Activated naive CD8-positive, alpha-beta T cell treated with anti-CD3 and anti-CD28 coated beads for 36 hours (primary cell): Measurements from ENCODE around the gene GTF3A. TPM values are rescaled to one million over a fixed set of nuclear protein-coding genes. Genes with fewer than 3 reads are reported as not detected.

Experiments
- DNase-seq: peaks from one replicate; pipeline ENCODE4 v3.0.0; 2021
- H3K27ac Mint-ChIP-seq: one replicate; pipeline ENCODE4 v1.8.0; 2022; ENCODE audit warnings: mild to moderate bottlenecking, moderate library complexity, mixed read lengths
- H3K27me3 Mint-ChIP-seq: one replicate; pipeline ENCODE4 v1.8.0; 2022; ENCODE audit warnings: mild to moderate bottlenecking, mixed read lengths
- H3K36me3 Mint-ChIP-seq: one replicate; pipeline ENCODE4 v1.8.0; 2021; ENCODE audit warnings: mild to moderate bottlenecking, mixed read lengths
- H3K4me1 Mint-ChIP-seq: one replicate; pipeline ENCODE4 v1.8.0; 2021; ENCODE audit warnings: mixed read lengths
- H3K4me3 Mint-ChIP-seq: one replicate; pipeline ENCODE4 v1.8.0; 2022; ENCODE audit warnings: mild to moderate bottlenecking, moderate library complexity, mixed read lengths
- H3K9me3 Mint-ChIP-seq: one replicate; pipeline ENCODE4 v1.8.0; 2022; ENCODE audit warnings: mixed read lengths
- total RNA-seq, 2 experiments: library from RNA; stranded (reverse); gene quantifications; one replicate each; pipeline ENCODE4 v1.2.3, GENCODE V29; 2021

GTF3A gene
- total RNA-seq, 2 experiments from 2014 or later, result 284 to 285 TPM

DNA sequence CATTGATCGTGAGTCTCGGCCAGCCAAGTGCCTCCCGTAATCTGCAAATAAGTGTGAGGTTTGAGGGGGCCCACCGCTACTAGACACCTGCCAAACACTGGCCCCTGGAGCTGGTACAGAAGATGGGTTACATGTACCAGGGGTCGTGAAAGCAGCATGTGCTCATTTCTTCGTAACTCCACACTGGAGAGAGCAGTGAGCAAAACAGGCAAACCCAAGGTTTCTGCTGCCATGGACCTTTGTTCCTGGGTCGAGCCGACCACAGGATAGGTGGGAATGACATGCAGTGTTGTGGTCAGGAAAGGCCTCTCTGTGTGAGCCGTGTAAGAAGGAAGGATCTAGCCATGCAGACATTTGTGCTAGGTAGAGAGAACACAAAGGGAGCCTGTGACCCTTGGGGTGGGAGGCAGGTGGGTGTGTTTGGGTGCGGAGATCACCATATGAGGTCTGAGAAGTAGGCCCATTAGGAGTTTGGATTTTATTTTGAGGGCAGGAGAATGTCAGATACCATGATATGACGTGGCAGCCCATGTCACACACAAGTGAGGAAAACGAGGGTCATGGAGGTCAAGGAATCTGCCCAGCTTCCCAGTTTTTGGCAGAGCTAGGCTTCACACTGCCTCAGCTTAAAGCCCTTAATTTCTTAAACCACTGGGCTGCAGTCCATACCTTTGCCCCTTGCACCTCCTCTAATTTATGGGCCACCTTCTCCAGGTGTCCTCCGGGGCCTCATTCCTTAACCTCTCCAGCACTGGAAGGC lies 919 bp downstream of the GTF3A start:
- peak; percentile 36 for DNase-seq
- Mint-ChIP-seq H3K9me3 (no peaks in the 10 kb centered on the region), H3K4me1 (peaks cover 30% of the 10 kb centered on the region), H3K4me3 (peak overlapping the region; percentile 95), H3K36me3 (peaks cover 36% of the 10 kb centered on the region), H3K27ac (peak overlapping the region; percentile 95), H3K27me3 (no peaks in the 10 kb centered on the region)

DNA sequence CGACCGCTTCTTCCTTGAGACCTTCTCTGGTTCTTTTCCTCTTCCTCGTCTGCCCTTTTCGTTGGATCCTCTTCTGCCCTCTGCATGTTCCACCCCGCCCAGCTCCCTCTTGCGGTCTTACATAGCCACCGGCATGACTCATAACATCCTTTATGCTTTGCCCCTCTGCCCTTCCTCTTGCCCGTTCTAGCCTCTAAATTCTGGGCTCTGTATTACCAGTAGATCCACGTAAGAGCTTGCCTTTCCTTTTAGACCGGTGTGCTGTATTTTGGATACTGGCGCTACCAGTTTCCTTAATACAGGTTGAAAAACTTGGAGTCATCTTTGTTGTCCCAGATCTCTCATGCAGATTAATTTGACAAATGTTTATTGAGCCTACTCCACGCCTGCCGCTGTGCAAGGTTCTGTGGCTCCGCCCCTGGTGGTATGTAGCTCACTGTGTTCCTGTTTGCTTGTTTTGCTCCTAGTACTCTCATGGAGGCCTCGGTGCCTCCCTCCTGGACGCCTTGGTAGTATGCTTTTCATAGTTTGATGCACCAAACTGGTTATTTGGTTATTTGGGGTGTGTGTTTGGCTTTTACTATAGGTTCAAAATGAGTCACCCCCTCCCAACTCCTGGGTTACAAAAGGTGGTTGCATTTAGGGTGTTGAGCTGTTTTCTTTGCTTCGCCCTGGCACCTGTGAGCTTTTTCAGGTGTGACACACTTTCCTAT lies 1.7 kb downstream of the GTF3A start:
- peaks cover 37% of the 10 kb centered on the region for H3K4me1 Mint-ChIP-seq
- peak overlapping the region; percentile 95 for H3K27ac Mint-ChIP-seq
- peaks cover 44% of the 10 kb centered on the region for H3K36me3 Mint-ChIP-seq
- peak overlapping the region; percentile 95 for H3K4me3 Mint-ChIP-seq
- DNase-seq, result peak; percentile 71
- H3K9me3 Mint-ChIP-seq, result no peaks in the 10 kb centered on the region
- H3K27me3 Mint-ChIP-seq, result no peaks in the 10 kb centered on the region

DNA sequence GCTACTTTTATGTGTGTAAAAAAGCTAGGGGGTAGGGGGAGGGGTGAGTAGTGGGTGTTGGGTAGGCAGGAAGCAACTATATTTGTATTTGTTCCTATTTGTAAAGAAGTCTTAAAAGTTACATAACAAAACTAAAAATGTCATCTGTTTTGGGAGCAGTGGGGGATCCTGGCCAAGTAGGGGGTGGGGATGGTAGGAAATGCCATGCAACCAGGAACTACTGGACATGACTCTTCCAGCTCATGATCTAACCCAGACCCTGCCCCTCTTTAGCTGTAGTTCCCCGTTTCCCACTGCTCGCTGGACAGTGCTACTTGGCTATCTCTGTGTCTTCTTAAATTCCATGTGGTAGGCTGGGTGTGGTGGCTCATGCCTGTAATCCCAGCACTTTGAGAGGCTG lies 3.2 kb downstream of the GTF3A start:
- H3K9me3 Mint-ChIP-seq, result no peaks in the 10 kb centered on the region
- peaks cover 50% of the 10 kb centered on the region for H3K4me1 Mint-ChIP-seq
- peak overlapping the region; percentile 95 for H3K4me3 Mint-ChIP-seq
- DNase-seq, result no peak
- peaks cover 55% of the 10 kb centered on the region for H3K36me3 Mint-ChIP-seq
- no peaks in the 10 kb centered on the region for H3K27me3 Mint-ChIP-seq
- peak overlapping the region; percentile 95 for H3K27ac Mint-ChIP-seq

DNA sequence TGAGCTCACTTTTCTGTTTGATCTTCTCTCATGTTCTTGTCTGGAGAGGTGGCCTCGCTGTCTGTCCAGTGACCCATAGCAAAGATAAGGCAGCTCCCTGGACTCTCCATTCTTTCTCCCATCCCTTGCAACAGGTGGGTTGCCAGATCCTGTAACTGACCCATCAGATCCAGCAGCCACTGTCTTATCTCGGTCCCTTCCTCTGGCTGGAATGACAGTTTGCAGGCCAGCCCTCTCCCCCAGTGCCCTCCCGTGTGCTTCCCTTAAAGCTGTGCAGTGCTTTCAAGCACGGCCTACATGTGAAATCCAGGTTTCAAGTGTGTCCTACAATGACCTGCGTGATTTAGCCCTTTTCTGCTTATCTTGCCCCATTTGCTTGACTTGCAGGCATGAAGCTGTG lies 3.7 kb downstream of the GTF3A start:
- Mint-ChIP-seq H3K36me3 (peaks cover 59% of the 10 kb centered on the region), H3K9me3 (no peaks in the 10 kb centered on the region), H3K4me3 (peak overlapping the region; percentile 32), H3K4me1 (peaks cover 53% of the 10 kb centered on the region), H3K27ac (peak overlapping the region; percentile 75), H3K27me3 (no peaks in the 10 kb centered on the region)
- no peak for DNase-seq

DNA sequence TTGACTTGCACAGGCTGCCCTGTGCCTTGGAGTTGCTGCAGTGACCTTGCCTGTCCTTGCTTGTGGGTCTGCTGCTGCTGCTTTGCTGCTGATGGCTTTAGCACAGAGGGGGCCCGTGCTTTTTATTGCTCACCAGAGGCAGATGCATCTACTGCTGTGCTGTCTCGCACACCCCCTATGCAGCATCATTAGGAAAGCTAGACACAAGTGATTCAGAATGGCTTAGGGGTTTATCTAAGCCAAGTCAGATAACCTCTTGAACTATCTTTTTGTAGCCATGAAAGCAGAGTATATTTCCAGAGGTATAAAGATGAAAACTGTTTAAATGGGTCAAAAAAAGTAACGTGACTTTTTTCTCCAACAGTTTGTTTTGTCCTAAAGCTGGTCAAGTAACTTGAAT lies 7.8 kb downstream of the GTF3A start:
- no peak overlapping the region for H3K4me3 Mint-ChIP-seq
- DNase-seq, result no peak
- H3K36me3 Mint-ChIP-seq, result peaks cover 48% of the 10 kb centered on the region
- H3K27me3 Mint-ChIP-seq, result no peaks in the 10 kb centered on the region
- peaks cover 42% of the 10 kb centered on the region for H3K4me1 Mint-ChIP-seq
- H3K27ac Mint-ChIP-seq, result peak overlapping the region; percentile 74
- H3K9me3 Mint-ChIP-seq, result no peaks in the 10 kb centered on the region

DNA sequence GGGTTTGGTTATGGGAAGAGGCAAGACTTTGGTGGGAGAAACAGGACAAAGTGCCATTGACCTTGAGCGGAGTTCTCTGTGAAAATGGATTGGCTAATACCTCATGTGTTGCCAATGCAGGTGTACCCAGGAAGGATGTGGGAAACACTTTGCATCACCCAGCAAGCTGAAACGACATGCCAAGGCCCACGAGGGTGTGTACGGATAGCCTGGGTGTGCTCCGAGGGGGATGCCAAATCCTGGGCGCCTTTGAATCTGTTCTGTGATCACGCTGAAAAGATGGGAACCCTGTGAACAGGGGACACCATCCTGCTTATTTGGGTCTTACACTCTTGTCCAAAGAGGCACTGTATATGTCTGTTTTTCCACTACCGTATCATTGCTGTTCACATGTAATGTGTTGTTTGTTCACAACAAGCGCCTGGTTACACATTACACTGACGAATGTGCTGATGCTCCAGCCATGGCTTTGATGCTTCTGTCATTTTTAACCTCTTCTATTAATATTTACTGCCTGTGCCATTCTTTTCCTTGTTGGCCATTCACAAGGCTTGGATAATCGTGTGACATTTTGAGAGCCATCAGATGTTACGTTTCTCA lies 8.3 kb downstream of the GTF3A start:
- no peak for DNase-seq
- no peak overlapping the region for H3K4me3 Mint-ChIP-seq
- H3K4me1 Mint-ChIP-seq, result peaks cover 38% of the 10 kb centered on the region
- H3K36me3 Mint-ChIP-seq, result peaks cover 47% of the 10 kb centered on the region
- no peaks in the 10 kb centered on the region for H3K27me3 Mint-ChIP-seq
- H3K9me3 Mint-ChIP-seq, result no peaks in the 10 kb centered on the region
- H3K27ac Mint-ChIP-seq, result peak overlapping the region; percentile 74

DNA sequence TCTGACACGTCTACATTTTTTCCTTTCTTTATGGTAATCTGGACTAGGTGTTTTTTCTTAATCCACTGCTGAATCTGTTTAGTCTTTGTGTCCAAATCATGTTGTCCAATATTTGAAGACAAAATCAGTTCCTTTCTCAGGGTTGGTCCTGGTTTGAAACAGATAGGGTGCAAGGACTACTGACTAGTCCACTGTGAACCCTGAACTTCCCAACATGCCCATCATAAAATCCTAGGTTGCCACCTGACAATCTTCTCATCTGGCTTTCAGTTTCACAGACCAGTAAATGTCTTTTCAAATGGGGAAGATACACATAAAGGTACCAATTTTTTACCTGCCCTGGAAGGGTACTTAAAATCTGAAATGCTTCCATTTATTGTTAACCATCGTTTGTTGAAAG lies 12.7 kb downstream of the GTF3A start:
- H3K27me3 Mint-ChIP-seq, result no peaks in the 10 kb centered on the region
- no peak for DNase-seq
- H3K4me1 Mint-ChIP-seq, result peaks cover 38% of the 10 kb centered on the region
- H3K27ac Mint-ChIP-seq, result no peak overlapping the region
- no peaks in the 10 kb centered on the region for H3K9me3 Mint-ChIP-seq
- H3K36me3 Mint-ChIP-seq, result peaks cover 34% of the 10 kb centered on the region
- no peak overlapping the region for H3K4me3 Mint-ChIP-seq

DNA sequence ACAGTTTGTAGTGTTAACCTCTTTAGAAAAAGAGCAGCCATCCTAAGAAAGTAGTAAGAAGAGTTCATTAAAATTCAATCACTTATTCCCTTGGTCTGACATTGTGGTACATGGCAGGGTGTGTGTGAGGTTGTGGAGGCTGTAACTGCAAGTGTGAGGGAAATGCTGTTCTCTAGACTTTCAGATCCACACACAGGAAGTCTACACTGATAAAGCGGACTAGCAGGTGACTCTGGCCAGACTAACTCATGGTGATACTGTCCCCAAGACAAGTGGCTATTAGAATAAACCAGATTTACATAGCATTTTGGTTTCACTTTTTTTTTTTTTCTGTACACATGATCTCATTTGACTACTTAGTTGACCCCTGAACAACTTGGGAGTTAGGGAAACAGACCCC lies 16.0 kb downstream of the GTF3A start:
- H3K9me3 Mint-ChIP-seq, result no peaks in the 10 kb centered on the region
- no peak for DNase-seq
- no peaks in the 10 kb centered on the region for H3K27me3 Mint-ChIP-seq
- peaks cover 25% of the 10 kb centered on the region for H3K36me3 Mint-ChIP-seq
- H3K27ac Mint-ChIP-seq, result no peak overlapping the region
- H3K4me1 Mint-ChIP-seq, result peaks cover 37% of the 10 kb centered on the region
- H3K4me3 Mint-ChIP-seq, result no peak overlapping the region

DNA sequence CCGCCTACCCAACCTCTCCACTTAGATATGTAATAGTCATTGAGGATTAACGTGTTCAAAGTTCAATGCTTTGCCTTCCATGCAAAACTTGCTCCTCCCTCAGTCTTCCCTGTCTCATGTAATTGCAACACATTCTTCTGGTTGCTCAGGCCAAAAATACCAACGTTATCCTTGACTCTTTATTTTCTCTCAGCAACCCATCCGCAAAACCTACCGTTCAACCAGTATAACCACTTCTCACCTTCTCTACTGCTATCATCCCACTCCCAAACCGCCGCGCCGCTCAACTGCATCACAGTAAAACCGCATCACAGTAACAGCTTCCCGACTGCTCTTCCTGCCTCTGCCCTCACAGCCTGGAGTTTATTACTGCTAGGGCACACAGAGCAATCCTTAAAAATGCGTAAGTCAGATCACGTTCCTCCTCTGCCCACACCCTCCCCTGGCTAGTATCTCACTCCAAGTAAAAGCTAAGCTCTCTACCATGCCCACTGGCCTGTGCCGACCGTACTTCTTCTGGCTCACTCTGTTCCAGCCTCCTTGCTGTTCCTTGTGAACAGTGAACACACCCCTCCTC lies 17.7 kb downstream of the GTF3A start:
- Mint-ChIP-seq H3K4me3 (peak overlapping the region; percentile 40), H3K27ac (peak overlapping the region; percentile 60), H3K4me1 (peaks cover 48% of the 10 kb centered on the region), H3K36me3 (peaks cover 23% of the 10 kb centered on the region), H3K9me3 (no peaks in the 10 kb centered on the region), H3K27me3 (no peaks in the 10 kb centered on the region)
- DNase-seq, result peak; percentile 12

DNA sequence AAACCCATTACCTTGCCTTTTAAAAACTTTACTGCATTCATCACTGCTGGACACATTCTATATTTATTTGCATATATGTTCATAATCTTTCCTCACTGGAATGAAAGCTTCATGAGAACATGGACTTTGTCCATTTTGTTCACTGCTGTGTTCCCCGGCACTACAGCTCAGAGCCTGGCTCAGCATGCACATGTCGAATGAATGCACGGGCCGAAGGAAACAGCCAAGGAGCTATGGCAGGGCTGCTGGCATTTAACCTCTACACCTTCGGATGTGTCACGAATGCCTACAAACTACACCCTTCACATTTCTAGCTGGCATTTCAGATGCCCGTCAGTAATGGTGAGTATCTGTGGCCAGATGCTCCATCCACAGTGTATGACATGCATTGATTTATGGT lies 18.4 kb downstream of the GTF3A start:
- no peak for DNase-seq
- peaks cover 18% of the 10 kb centered on the region for H3K36me3 Mint-ChIP-seq
- peak overlapping the region; percentile 40 for H3K4me3 Mint-ChIP-seq
- H3K27ac Mint-ChIP-seq, result peak overlapping the region; percentile 60
- peaks cover 53% of the 10 kb centered on the region for H3K4me1 Mint-ChIP-seq
- H3K27me3 Mint-ChIP-seq, result no peaks in the 10 kb centered on the region
- no peaks in the 10 kb centered on the region for H3K9me3 Mint-ChIP-seq

DNA sequence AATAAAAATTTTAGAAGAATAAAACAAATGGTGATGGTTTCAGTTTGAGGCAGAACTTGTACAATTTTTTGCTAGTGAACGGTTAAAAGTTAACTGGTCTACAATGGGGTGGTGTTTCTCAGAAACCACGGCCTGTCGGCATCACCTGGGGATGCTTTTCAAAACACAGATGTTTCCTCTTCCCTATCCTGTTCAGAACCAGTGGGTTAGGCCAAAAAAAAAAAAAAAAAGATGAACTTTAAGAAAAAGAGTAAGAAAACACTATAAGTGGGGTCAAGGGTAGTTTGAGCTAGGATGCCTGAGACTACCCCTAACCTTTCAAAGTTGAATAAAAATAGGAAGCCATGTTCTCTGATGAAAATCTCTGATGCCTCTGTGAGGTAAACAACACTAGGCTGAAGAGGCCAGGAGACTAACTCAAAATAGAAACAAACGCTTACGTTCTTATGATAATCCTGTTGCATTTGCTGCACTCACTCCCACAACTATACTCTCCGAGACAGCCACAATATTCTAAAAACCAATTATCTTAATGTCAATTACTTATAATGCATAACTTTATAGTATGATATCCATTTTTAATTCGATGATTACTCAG lies 22.7 kb downstream of the GTF3A start:
- DNase-seq, result no peak
- Mint-ChIP-seq H3K36me3 (peaks cover 17% of the 10 kb centered on the region), H3K27me3 (no peaks in the 10 kb centered on the region)

DNA sequence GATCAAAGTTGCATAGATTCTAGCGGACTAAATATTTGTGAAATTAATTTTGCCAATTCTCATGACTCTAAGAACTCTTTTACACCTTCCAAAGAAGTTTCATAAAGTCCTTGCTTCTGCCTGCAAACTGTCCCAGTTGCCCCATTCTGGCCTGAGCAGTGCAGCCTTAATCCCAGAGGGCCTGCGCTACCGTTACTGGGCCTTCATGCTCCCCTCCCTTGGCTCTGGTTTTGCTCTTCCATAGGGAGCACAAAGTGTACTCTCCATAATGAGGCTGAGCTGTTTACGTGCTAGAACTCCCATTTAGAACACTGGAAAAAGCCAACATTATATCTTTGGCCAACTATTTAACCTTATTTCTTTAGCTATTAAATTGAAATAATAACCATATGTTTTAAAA lies 23.9 kb downstream of the GTF3A start:
- peak overlapping the region; percentile 91 for H3K4me3 Mint-ChIP-seq
- no peak for DNase-seq
- H3K9me3 Mint-ChIP-seq, result no peaks in the 10 kb centered on the region
- no peaks in the 10 kb centered on the region for H3K27me3 Mint-ChIP-seq
- H3K27ac Mint-ChIP-seq, result peak overlapping the region; percentile 69
- H3K36me3 Mint-ChIP-seq, result peaks cover 17% of the 10 kb centered on the region
- peaks cover 42% of the 10 kb centered on the region for H3K4me1 Mint-ChIP-seq

More for the DNA sequence above, 22.7 kb downstream of the GTF3A start:
- H3K27ac Mint-ChIP-seq, result peak overlapping the region; percentile 93
- H3K4me1 Mint-ChIP-seq, result peaks cover 50% of the 10 kb centered on the region
- H3K9me3 Mint-ChIP-seq, result no peaks in the 10 kb centered on the region
- peak overlapping the region; percentile 77 for H3K4me3 Mint-ChIP-seq

DNA sequence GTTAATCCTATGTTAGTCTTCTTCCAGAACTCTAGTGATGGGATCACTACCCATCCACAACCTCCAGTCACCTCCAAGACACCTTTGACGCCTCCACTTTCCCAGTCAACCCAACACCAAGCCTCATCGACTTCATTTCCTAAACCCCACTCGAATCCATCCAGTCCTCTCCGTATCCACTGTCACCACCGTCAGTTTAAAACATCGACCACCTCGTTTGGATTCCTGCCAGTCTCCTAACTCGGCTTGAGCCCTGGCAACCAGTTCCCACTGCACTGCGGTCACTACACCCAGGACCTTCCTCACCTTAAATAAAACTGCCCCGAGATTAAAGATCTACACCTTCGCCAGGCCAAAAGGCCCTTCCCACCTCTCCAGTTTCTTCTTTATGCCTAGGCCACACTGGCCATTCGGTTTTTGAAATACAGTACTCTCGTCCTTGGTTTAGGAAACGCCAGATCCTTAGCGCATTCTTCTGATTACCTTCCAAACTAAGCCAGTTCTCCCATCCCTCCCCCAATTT lies 24.7 kb downstream of the GTF3A start:
- H3K4me3 Mint-ChIP-seq, result peak overlapping the region; percentile 91
- peaks cover 42% of the 10 kb centered on the region for H3K4me1 Mint-ChIP-seq
- peak overlapping the region; percentile 96 for H3K27ac Mint-ChIP-seq
- no peaks in the 10 kb centered on the region for H3K27me3 Mint-ChIP-seq
- H3K36me3 Mint-ChIP-seq, result peaks cover 17% of the 10 kb centered on the region
- no peak for DNase-seq
- H3K9me3 Mint-ChIP-seq, result no peaks in the 10 kb centered on the region

DNA sequence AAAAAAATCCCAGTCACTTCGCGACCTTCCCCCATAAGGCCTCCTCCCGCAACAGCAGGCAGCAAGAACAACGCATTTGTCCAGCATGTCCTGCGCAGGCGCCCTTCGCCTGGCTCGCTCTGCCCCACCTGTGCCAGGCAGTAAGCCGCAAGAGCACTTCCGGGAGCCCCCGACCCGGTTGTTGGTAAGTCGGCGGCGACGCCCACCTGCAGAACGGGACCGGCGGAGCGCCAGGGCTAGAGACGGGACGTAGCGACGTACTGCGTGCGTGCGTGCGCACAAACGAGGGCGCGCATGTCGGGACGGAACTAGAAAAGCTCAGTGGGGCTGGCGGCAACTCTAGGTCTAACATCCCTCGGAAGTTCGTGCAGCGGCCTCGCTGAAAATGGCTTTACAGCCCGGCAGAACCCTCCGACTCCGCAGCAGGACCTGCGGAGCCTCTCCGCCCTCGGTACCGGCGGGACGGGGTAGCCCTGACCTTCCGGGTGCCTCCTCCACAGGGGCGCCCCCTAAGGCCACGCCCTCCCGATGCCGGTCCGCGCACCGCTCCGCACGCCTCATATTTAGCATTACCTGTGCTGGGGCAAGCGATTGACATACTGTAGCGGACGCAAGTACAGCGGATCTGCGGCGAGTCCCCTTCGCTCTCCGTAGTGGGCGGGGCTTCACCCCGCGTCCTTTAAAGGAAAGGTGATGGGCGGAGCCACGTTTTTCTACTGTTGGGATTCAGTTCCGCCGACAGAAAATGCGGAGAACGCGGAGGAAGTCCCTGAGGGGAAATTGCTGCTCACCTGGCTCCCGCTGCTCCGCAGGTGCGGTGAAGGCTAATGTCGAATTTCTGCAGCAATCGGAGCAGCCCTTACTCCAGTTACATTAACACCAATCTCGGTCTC lies 25.8 kb downstream of the GTF3A start, which contains the start of gene MTIF3:
TSS of gene MTIF3 (minus strand) at position 629 of the 893 bp plus-strand sequence. CDS start 10,116 bp downstream, outside the sequence.
- no peaks in the 10 kb centered on the region for H3K9me3 Mint-ChIP-seq
- H3K4me3 Mint-ChIP-seq, result peak within 1 kb of the TSS; percentile 91
- peak within 1 kb of the TSS; percentile 96 for H3K27ac Mint-ChIP-seq
- H3K27me3 Mint-ChIP-seq, result no peaks in the 10 kb centered on the region
- H3K4me1 Mint-ChIP-seq, result peaks cover 46% of the 10 kb centered on the region
- peaks cover 14% of the 10 kb centered on the region for H3K36me3 Mint-ChIP-seq
- peak; percentile 95 for DNase-seq
